HG02571 (cell line): Measurements from ENCODE around the gene EPHA3.

Experiments used
- ATAC-seq: cut with Tn5 transposase; IDR thresholded peaks from one replicate; pipeline ENCODE4 v1.9.1; 2021; ENCODE audit warnings: mild to moderate bottlenecking, moderate library complexity; ENCODE audit not compliant: unreplicated experiment

The EPHA3 gene

DNA sequence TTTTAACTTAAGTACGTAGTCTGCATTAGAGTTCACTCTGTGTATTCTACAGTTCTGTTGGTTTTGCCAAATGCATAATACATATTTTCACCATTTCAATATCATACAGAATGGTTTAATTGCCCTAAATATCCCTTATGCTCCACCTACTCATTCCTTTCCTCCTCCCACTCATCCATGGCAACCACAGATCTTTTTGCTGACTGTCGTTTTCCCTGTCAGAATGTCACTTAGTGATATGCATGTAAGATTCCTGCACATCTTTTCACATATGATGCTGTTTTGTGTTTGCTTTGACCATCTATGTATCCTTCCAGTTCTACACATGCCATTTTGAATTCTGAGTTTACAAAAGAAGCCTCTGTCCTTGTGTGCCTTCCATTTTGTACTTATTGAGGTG lies 36.7 kb downstream of the EPHA3 start:
- ATAC-seq = no peak

DNA sequence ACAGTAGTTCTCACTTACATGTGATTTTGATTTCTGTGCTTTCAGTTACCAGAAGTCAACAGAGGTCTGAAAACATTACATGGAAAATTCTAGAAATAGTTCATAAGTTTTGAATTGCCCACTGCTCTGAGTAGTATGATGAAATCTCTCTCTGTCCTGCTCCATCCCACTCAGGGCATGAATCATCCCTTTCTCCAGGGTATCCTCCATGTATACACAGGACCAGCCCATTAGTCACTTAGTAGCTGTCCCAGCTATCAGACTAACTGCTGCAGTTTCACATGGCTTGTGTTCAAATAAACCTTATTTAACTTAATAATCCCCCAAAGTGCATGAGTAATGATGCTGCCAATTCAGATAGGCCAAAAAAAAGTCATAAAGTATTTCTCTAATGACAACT lies 38.6 kb downstream of the EPHA3 start:
- ATAC-seq = no peak

DNA sequence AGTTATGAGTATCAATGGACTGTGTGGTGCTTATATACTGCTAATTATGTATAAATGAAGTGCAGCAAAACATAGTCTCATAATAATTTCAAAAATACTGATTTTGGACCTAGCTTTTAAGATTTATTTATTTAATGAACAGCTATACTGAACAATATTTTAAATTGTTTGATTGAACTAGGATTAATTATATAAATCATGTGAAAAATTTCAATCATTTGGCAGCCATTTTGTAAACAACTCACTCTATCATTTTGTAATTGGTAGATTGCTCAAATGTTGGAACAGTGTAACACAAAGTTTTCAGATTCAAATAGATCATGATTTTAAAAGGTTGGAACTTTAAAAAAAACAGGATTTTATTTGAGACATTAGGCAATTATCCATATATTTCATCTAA lies 47.0 kb downstream of the EPHA3 start:
- ATAC-seq = no peak

DNA sequence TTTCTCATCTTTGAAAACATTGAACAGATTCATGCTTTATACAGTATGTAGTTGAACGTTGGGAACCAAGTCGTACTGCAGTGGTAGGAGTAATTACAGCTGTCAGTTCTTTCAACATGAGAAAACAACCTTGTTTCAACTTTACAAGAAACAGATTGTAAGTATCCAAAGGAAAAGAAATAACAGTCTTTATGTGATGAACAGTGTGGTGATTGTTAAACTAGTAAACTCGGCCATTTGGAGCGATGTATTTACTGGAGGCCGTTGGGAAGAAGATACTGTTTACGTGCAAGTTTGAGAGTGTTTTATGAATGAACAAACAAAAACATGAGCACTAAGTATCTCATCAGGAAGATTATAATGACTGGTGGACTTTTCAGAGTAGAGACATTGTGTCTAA lies 48.4 kb downstream of the EPHA3 start:
- ATAC-seq = no peak

DNA sequence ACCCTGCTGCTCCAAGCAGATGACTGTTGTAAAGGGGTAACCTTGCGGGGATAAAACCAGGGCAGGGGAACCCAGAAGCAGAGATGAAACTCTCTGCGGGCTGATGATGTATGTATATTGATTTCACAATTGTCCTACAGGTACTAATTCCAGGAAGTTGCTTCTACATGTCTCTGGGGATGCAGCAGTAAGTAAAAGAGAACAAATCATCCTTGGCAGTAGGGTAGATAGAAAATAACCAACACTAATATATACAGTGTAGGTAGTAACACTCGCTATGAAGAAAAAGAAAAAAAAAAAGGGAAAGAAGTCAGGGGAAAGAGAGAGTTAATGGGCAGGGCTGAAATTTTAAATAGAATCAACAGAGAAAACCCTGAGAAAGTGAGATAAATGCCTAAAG lies 50.2 kb downstream of the EPHA3 start:
- ATAC-seq = no peak

DNA sequence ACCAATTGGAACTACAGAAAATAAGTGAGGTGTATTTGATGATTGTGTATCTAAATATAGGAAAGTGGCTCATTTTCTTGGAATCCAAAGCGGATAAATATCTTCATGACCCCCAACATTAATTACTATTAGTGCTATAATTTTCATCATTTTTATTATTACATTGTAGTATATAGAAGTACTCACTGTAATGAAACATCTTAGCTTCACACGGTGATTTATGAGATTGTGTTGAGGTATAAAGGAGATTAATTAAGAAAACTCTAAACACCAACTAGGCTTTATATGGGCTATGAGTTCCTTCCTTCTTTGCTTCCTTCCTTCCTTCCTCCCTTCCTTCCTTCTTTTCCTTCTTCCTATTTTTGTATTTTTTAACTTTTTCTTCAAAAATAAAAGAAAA lies 52.2 kb downstream of the EPHA3 start:
- ATAC-seq = no peak

DNA sequence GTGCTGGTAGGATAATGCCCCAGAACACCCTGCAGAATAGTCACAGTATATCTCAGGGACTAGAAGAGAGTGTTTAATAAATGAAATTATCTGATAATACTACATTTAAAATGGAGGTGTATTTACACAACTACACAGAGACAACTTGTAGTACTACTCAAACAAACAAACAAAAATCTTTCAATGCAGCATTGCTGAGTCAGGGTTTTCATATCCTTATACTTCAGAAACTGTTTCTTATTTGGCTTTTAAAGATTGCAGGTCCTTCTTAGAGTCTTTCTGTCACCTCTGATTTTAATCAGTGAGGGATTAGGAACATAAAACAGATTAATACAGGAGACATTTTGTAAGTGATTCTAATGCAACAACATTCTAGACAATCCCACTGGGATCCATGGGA lies 57.4 kb downstream of the EPHA3 start:
- no peak for ATAC-seq

DNA sequence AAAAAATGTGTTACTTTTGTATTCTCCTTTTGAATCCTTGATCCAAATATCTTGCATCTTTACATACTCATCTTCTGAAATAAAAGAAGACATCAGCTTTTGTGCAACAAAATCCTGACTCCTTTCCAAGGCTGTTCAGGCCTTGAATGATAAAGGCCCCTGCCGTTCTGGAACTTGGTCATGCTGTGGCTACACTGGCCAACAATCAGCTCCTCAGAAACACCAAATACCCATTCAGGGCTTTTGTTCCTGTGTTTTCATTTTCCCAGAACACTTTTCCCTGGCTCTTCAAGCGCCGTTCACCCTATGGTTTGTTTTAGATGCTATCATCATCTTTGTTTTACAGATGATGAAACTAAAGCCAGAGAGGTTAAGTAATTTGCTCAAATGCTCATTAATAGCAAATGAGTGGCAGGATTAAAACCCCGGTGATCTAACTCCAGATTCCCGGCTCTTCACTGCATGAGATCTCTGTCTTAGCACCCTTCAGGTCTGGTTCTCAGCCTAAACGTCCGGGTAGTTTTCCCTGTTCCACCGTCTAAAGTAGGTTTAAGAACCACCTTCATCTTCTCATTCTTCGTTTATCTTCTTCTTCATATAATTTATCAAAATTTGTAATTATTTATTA lies 58.3 kb downstream of the EPHA3 start:
- ATAC-seq = no peak

DNA sequence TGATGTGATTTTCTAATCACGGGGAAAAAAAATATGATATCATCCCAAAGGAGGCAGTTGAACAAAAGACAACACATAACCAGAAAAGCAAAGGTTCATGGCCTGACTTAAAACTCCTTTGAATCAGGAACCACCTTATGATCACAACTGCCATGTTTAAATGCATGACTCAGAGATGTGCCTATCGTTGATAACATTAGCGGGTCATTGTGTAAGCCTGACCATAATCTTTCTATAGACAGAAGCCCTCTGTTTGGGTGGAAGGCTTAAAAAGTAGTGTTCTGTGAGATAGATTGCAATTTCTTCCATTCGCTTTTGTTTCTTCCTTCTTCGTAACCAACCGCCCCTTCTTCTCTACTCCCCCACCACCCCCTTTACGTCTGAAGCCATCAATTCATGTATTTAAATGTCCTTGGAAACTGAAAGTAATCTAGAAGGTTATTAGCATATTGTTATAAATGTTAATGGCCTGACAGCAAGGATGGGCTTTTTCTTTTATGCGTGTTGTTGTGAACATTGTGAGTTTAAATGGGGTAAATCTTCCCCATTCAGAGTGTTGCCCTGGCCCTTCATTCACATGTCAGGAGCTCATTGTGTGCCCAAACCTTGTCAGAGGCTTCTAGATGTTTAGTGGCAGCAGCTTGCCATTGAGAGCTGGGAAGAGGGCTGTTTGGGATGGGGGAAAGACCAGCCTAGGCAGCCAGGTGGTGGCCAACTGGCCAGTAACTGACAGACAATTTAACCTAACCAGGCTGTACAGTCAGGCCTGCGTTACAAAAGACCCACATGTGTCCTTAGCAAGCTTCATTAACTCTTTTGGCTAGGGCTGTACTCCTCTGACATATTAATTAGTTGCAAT lies 64.5 kb downstream of the EPHA3 start:
- ATAC-seq = no peak

DNA sequence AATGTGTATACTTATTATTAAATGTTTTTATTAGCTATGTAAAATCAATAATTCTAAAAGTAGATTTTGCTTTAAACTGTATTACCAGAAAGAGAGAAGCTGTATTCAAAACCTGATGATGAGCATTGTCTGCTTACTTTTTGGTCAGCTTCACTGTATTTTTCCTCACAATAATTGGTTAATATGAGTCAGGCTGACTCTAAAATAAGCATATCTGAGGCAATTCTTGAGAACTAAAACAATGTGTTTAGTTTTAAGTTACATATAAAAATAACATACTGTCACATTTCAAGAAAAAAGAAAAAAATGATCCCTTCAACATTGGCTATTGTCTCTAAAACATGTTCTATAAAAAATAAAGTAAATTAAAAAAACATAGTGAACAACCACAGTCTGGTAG lies 66.1 kb downstream of the EPHA3 start:
- ATAC-seq = no peak

DNA sequence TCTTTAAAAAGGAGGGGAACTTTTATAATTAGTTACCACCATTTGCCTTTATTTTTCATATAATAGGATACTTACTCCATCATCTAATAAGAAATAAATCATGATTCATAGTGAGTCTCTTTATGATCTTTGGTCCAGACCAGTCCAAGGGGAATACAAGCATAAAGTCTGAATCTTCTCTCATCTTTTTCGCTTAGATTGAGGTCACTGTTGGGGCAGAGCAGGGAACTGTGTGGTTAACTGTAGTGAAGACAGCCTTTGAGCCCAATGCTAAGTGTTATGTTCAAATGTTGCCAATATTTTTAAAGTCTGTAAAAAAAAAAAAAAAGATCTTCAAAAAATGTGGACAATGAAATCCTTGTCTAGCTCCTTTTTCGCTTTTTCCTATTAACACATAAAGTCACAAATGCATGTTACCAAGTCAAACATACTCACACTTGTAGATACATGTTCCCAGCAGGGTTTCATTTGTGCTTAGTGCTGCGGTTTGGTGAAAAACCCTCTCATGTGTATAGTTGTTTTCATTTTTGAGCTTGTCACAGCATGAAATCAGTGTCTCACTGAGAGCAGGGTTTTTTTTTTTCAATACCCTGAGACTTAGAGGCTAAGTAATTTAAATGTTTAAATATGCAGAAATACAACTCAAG lies 72.1 kb downstream of the EPHA3 start:
- no peak for ATAC-seq

DNA sequence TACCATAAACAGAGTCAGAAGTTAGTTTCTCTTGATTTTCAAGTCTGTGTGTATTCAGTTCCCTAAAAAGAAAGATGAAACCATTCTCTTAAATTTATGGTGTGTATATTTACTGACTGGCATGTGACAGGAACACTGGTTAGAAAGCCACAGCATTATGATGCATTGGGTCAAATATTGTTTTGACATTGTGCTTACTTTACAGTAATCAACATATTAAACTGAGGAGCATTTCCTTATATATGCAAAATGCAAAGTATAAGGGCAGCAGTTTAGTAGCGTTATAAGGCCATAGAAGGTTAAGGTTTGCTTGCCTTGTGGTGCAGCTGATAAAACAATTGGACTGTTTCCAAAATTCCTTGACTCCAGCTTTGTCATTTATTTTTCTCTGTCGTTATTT lies 72.9 kb downstream of the EPHA3 start:
- ATAC-seq = no peak

DNA sequence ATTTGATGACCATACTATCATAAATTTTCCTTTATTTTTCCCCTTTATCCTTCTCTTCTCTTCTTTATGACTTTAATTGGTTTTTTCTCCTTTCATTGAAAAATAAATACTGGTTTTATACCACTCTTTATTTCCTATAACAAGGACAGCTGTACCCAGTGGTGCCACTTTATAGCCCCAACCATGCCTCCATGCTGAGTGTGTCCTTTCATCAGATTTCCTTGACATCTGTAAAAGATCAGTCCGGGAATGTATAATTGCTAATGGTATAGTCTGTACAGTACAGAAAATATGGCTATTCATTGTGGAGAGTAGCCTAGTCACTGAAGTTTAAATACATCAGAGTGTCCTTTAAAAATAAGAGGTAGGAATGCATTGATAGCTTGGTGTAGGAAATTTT lies 74.6 kb downstream of the EPHA3 start:
- no peak for ATAC-seq

DNA sequence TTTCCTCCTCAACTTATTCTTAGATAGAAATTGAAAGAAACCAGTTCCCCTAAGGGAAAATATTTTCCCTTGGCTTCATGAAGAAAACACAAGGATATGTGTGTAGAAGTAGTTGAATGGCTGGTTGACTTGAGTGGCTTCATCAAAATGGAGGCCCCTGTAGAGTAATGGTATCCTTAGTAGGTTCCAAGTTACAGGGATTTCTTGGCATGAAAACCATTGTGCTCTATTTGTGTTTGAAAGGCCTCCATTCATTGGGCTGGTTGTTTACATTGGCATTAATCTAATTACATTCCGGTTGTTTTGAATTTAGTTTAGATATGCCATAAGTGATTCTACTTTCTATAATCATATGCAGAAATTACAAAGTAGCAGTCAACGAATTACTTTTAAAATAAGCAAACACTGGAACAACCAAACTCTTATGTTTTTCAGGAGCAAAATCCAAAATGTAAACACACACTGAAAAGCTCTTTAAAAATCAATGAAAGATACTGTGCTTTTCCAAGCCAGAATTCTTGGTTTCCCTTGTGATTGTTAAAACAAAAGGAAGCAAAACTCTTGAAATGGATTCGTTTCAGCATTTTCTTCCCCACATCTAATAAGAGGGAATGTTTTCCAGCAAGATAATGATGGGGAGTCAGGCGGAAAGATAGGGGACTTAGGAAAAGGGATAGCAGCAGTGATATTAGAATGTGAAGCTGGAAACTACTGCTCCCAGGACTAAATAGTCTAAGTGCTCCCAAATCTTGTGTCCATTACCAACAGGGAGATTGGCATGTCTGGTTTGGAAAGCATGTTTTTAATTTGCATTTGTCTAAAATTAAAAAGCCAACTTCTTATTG lies 77.0 kb downstream of the EPHA3 start:
- no peak for ATAC-seq

DNA sequence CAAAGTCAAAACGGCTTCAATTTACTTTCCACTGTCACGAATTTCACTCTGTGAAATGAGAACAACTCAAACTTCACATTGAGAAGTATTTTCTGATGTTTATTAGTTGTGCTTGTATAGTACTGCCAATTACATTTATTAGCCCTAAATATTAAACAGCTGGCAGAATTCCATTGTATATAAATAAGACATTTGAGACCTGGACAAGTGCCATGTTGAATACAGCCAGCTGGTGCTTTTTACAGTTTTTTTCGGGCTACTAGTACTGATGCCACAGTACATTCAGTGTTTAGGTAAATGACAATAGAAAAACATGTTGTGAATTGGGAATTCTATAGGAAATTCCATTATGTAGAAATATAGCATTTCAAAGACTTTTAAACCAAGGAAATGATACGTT lies 79.0 kb downstream of the EPHA3 start:
- ATAC-seq = no peak

DNA sequence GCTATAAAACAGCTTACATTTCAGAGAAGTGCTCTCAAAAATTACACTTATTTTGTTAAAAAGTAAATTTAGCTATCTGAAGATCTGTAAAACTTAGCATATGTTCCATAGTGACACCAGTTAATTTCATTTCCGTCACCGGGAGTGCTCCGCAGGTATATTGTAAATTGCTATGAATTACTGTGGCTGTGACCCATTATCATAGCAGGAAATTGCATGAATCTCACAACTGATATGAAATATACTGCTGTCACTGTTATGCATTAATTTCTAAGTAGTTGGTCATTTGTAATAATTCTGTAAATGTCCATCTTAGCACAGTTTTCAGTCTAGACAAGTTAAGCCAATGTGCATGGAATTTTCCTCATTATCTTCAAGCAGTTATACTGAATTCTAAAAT lies 91.2 kb downstream of the EPHA3 start:
- ATAC-seq = no peak

DNA sequence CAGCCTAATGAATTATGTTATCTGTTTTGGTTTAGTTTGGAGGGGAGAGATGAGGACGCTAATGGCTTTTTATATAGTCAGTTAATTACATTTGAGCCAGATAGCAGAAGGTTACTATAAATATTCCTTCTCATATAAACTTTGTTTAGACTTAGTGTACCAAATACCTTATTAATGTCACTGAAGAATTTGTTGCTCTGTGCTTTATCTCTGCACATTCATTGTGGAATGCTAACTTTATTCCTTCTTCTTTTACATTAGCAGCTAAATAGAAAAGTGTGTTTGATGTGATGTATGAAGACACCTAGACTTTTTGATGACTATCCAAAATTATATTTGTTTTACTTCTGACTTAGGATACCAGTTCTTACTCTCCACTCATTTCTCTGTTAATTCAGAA lies 105.2 kb downstream of the EPHA3 start:
- no peak for ATAC-seq

DNA sequence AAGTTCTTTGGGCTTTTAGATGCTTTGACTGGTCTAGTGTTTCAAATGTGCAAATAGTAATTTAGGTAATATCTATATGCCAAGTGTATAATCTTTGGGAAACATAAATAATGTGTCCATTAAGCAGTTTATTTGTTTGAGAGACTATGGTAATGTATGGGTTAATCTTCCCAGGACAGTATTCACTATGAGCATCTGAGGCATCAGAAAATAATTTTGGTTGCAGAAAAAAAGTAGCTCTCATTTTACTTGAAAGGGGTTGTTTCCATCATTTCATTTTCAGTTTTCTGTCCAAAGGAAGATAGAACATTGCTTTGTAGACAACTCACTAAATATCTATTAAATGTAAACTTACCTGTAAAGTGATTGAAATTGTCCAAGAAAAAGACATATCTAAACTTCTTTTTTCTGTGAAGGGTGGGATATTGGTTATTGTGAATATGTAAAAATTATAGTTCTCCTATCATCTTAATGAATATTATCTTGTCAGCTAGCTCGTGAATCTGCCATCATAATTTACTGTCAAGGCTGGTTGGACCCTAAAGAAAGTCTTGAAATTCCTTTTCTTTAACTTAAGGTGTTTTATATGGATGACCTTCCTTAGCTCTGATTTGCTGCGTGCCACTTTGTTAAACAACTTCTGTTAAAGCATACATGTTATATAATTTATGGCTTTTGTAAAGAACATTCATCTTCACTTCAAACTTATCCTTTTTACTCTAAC lies 108.8 kb downstream of the EPHA3 start:
- ATAC-seq = no peak

DNA sequence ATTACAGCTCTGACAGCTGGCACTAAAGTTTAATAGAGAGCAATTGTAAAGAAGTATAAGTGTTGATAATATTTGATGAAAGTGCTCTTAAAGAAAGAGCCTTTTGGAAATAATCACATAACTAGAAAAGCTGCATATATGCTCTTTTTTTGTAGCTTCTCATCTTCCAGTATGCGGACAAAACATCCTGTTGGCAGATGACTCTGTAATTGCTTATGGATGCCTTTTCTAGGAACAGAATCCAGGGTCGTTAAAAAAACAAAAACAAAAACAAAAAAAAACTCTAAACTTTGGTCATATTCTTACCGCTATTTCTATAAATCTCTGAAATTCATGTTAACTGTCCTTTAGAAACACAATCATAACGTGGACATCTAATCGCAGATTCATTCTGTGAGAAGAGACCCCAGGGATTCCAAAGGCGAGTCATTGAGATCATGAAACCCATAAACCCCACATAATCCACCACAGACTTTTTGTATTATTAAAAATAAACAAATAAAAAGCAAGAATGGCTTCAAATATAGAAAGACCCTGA lies 109.8 kb downstream of the EPHA3 start:
- no peak for ATAC-seq

DNA sequence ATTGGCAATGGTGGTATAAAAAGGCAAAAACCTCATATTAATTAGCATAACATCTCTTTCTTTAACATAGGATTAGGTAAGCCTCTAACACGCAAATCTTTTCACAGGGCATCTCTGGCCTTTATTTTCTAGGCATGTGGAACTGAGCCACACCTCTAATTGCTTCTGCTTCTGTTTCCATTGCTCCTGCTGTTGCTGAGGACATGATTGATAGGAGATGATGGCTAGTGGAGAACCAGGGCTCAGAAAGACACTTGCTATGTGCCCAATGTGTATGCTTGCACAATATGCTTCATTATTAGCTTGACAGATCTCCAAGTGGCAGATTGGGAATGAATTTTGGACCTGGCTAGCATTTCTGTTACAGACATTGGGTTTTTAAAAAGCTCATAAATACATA lies 114.5 kb downstream of the EPHA3 start:
- ATAC-seq = no peak
